ENCODE data around the gene EML1.

EML1 gene

DNA sequence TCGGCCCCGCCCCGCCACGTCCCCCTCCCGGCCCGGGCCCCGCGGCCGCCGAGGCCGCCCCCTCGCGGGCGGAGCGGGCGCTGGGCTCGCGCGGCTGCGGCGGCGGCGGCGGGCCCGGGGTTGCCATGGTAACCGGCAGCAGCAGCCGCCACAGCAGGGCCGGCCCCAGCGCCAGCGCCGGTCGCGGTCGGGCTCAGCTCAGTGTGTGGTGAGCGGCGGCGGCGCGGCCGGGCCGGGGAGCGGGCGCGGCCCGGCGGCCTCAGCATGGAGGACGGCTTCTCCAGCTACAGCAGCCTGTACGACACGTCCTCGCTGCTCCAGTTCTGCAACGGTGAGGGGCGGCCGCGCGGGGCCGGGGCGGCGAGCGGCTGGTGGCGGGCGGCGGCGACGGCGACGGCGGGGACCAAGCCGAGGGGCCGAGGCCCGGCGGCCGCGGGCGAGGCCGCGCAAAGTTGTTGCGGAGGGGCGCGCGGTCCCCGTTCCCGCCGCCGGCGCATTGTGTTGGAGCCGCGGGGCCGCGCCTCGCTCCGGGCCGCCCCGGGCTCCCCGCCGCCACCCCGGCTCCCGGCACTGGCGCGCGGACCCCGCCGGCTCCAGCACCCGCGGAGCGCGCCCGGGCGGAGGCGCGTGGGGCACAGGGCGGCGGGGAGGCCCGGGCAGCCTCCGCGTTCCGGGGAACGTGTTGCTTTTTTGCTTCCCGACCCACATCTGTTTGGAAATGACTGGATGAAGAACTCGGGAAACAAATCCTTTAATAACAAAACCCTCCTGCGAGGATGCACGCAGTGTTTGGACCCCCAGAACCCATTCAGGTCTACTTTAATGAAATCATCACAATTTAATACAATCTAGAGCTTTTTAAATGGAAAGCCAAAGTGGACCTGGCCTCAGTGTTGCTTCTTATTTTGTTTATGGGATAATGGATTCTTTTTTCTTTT lies at the start of gene EML1:
Gene EML1 (plus strand): TSS at position 201 of the 938 bp plus-strand sequence. CDS start 64 bp downstream, at position 265.
- DNase-seq (ENCODE audit: low read depth): no peak

DNA sequence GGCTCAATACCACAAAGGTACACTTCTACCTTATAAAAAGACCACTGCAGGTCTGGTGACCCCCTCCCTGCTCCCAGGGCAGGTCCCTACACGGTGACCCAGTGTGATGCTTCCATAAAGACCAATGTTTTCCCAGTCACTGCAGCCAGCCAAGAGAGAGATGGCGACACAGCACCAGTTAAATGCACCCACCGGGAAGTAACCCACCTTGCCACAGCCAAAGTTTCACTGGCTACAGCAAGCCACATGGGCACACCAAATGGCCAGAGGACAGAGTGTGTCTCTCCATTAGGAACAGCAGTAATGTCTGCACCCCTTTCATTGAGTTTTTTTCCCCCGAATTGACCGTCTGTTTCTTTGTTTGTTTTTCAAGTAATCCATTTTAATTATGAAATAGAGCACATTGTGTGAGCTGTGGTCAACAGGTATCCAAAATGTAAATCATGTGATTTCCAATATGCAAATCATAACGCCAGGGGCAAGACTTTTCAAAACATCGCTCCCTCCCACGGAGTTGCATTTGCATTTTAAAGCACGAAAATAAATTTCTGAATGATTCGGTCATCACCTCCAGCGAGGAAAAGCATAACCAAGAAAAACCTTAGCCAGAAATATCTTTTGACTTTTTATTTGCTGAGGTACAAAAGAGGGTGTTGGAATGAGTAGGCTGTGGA lies 48.9 kb upstream of the EML1 start:
- no peak for DNase-seq (ENCODE audit: low read depth)

- DNase-seq (ENCODE audit: low read depth): no peak
Observed at GRCh38 chr14:99744873-99745224, 48.4 kb upstream of the EML1 start.

DNA sequence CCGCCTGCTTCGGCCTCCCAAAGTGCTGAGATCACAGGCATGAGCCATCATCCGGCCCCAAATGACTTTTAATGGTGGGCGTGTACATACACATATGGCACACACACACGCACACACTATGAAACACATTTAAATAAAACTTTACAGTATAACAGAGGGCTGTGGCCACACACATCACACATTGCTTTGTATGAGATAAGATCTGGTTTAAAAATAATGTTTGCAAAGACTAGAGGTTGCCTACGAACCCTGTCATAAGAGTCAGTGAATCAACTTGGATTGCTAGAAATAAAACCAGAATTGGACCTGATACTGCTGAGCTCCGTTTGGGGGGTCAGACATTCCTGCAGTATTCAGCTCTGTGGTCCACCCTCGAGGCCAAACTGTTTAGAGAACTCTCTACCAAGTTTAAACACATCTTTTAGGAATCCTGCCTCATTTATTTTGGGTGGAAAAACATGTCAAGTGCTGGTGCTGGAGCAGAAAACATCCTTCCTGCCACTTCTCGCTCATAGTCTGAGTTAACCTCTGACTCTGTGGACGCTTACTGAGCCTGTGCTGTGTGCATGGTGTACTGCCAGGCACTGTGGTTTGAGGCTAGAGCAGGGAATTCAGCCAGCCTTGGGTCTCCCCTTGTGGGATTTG lies 47.8 kb upstream of the EML1 start:
- DNase-seq (ENCODE audit: low read depth): no peak

DNA sequence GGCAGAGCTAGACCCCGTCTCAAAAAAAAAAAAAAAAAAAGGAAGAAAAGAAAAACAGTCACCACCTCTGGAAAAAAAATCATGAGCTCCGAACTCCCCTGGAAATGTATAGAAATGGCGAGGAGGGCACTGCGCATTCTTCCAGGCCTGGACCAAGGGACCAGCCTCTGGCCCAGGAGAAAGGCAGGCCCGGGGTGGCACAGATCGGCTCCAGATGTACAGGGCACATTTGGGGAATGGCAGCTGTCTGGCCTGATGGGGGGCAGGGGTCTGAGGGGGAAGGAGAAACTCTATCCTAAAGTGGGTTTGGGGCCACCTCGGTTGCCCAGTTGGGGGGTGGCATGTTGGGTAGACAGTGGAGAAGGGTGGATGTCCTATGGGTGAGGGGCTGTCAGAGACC lies 46.0 kb upstream of the EML1 start:
- DNase-seq (ENCODE audit: low read depth): no peak

GRCh38 chr14:99747582-99748330 lies 45.5 kb upstream of the EML1 start:
- no peak for DNase-seq (ENCODE audit: low read depth)

DNA sequence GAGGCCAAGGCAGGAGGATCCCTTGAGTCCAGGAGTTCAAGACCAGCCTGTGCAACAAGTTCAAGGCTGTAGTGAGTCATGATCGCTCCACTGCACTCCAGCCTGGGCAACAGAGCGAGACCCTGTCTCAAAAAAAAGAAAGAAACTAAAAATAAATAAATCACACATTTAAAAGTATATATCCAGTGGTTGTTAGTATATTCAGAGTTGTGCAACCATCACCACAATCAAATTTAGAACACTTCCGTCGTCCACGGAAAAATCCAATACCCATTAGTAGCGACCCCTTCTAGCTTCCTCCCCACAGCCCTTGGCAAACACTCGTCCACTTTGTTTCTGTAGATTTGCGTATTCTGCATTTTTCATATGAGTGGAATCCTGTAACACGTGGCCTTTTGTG lies 44.7 kb upstream of the EML1 start:
- DNase-seq (ENCODE audit: low read depth): no peak

- no peak for DNase-seq (ENCODE audit: low read depth)
Observed at GRCh38 chr14:99749142-99749541, 44.1 kb upstream of the EML1 start.

GRCh38 chr14:99749763-99750715 lies 43.2 kb upstream of the EML1 start:
- no peak for DNase-seq (ENCODE audit: low read depth)

- DNase-seq (ENCODE audit: low read depth): no peak
Observed at GRCh38 chr14:99750746-99751450, 42.3 kb upstream of the EML1 start.

DNA sequence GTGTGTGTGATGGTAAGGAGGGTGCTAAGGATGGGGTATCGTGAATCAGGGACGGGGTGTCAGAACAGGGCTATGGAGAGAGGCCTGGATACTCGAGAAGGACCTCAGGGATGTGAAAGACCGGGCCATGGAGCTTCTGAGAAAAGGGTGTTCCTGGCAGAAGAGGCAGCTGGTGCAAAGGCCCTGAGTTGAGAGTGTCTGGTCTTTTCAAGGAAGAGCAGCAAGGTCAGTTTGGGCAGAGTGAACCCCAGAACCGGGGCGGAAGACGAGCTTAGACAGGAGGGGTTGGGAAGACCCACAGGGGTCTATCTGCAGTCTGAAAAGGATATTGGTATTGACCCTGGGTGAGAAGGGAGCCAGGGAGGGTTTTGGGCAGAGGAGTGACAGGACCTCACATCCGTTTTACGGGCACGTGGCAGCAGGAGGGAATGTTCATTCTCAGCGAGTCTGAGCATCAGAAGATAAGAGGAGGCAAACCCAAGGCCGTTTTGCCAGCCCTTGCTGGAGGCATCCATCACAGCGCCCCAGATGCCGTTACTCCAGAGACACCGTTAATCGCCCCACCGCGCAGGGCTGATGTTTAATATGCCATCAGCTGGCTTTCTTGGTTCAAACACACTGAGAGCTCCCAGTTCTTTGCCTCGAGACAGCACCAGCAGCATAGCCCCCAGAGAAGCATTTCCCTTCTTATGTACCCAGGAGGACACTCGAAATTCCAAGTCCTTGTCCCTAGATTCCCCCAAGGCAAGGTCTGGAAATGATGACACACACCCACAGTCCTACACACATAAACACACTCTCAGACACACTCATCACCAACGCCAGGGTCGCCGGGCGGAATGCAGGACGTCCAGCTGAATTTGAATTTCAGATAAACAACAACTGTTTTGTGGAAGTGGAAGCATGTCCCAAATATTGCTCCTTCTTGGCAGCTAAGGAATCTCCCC lies 41.4 kb upstream of the EML1 start:
- no peak for DNase-seq (ENCODE audit: low read depth)

GRCh38 chr14:99752486-99753121 lies 40.6 kb upstream of the EML1 start:
- DNase-seq (ENCODE audit: low read depth): no peak

- no peak for DNase-seq (ENCODE audit: low read depth)
Observed at GRCh38 chr14:99753225-99754140, 39.7 kb upstream of the EML1 start.

DNA sequence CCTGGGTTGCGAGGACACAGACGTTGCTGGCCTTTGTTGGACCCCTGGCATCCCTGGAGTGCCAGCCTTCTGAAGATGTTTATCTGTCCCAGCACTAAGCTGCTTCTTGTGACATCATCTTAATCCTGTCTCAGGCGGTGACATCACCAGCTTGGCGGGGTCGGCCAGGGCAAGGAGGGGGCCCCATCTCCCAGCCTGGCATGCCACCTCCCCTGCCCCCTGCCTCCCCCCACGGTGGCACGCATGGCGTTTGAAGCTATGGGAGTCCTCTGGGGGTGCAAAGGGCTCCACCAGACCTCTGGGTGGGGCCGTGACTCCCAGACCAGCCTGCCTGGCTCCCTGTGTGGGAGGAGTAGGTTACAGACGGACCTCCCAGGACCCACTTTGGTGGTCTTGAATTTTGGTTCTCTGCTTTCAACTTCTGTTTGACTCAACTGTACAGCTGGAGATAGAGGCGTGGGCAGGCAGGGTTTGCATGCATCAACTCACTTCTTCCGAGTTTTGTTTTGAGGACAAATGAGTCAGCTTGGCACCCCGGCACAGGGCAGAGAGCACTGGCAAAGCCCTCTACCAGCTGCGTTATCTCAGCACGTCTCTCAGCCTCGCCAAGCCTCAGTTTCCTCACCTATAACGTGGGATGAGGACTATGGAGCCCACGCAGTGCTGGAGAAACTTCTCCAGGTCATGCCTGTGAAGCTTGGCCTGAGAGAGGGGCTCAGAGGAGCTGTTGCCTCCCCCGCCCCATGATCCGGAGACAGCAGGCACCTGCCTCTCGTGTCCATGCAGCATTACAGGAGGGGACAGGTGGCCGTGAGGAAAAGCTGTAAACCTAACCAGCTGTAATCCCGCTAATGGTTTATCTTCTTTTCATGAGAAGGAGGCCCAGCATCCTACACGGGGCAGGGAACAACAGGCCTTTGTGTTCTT lies 38.8 kb upstream of the EML1 start:
- DNase-seq (ENCODE audit: low read depth): no peak

- no peak for DNase-seq (ENCODE audit: low read depth)
Observed at GRCh38 chr14:99755068-99755405, 38.2 kb upstream of the EML1 start.

Data from GM04503 (cell line).